G401 (cell line): ENCODE results near the gene PYDC1. TPM values are rescaled to one million over a fixed set of nuclear protein-coding genes. Genes with fewer than 3 reads are reported as not detected.
A peak's percentile ranks its signal among the peaks of the same experiment; 100 is the strongest.
"Not testable (repeated sequence)": the region's sequence is repeated elsewhere in the genome, so short reads cannot be mapped to it uniquely, and the experiment has no call there.

Source experiments
- DNase-seq: peaks from one replicate; pipeline ENCODE4 v3.0.0-alpha.2; 2015; ENCODE audit warnings: low spot score
- in situ Hi-C: cut with HindIII; loops from 2 replicates; pipeline ENCODE4 v1.10.0; 2016; ENCODE audit warnings: low sequenced_read_pairs, mixed read lengths
- total RNA-seq: library from RNA; depleted of rRNA; stranded (reverse); fragments of >200 nt; shearing (Covaris generic); gene quantifications from 2 replicates; pipeline ENCODE4 v1.2.3, GENCODE V29; 2014; rRNA removed

Gene PYDC1
- total RNA-seq, 1 experiment from 2014 or later, result not detected

DNA sequence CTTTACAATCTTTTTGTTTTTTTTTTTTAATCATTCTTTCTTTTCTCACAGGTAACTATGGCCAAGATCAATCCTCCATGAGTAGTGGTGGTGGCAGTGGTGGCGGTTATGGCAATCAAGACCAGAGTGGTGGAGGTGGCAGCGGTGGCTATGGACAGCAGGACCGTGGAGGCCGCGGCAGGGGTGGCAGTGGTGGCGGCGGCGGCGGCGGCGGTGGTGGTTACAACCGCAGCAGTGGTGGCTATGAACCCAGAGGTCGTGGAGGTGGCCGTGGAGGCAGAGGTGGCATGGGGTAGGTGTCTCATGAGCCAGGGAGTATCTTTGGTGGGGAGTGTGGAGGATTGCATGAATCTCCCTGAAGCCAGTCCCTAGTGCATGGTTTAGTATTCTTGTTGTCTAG lies 32.0 kb downstream of the PYDC1 start:
- in situ Hi-C loops, result no loop called here
- no peak for DNase-seq

DNA sequence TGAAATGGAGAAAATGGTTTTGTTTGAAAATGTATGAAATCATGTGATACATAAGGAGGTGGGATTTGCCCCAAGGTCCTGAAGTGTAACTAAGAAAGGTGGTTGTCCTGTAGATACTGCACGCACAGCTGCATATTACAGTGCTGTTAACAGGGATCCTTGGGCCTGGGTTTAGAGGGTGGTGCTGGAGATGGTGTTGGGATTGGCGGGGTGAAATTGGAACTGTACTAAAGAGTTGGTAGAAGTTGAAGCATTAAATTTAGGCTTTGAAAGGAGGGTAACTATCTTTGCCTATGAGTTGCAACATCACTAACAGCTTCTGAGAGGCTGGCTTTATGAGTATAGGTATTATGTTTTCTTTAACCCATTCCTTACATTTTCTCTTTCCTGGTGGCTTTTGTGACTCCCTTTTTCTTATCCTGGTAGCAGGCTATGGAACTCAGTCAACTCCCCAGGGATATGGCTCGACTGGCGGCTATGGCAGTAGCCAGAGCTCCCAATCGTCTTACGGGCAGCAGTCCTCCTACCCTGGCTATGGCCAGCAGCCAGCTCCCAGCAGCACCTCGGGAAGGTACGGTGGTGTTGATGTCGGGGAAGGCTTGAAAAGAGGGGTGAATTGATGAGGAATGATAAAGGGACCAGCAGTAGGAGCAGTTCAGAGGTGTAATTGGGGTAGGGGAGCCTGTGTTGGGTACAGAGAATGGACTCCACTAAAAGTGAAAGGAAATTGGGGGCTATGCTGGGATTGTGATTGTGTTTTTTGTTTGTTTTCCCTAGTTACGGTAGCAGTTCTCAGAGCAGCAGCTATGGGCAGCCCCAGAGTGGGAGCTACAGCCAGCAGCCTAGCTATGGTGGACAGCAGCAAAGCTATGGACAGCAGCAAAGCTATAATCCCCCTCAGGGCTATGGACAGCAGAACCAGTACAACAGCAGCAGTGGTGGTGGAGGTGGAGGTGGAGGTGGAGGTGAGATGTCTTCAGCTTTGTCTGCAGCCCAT lies 33.2 kb downstream of the PYDC1 start:
- DNase-seq, result no peak
- in situ Hi-C loops, result no loop called here

DNA sequence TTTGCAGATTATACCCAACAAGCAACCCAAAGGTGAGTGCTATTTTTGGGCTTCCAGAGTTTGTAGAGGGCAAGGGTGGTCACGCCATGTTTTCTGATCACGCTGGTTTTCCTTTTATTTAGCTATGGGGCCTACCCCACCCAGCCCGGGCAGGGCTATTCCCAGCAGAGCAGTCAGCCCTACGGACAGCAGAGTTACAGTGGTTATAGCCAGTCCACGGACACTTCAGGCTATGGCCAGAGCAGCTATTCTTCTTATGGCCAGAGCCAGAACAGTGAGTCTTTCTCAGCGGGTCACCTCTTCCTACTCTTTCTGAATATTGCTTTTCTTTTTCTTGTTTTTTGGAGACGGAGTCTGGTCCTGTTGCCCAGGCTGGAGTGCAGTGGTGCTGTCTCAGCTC lies 34.5 kb downstream of the PYDC1 start:
- no peak for DNase-seq
- in situ Hi-C loops, result no loop called here

DNA sequence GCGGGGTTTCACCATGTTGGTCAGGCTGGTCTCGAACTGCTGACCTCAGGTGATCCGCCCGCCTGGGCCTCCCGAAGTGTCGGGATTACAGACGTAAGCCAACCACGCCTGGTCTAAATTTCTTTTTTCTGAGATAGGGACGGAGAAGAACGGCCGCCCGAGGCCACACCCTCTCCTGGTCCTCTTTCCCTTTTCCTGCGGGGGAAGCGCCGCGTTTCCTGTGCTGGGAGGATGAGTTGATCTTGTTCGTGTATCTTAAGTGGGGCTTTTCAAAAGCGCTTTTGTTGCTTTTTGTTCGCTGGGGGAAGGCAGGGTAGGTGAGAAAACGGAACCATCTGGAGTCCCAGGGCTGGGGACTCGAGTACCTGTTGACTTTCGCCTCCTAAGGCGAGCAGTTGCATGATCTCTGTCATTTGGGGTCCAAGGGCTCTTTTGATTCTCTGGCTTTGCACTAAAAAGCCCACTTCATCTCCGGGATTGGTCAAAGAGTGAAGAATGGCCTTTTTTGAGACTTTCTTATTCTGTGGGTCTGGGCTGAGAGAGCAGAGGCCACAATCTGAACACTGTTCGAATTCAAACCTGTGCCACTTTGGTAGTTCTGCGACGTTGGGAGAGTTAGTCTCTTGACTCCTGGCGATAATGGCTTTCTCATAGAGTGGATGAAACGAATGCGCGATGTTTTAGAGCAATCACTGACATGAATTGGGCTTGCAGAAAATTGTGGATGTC lies 35.7 kb downstream of the PYDC1 start:
- no peak for DNase-seq
- in situ Hi-C loops, result no loop called here

DNA sequence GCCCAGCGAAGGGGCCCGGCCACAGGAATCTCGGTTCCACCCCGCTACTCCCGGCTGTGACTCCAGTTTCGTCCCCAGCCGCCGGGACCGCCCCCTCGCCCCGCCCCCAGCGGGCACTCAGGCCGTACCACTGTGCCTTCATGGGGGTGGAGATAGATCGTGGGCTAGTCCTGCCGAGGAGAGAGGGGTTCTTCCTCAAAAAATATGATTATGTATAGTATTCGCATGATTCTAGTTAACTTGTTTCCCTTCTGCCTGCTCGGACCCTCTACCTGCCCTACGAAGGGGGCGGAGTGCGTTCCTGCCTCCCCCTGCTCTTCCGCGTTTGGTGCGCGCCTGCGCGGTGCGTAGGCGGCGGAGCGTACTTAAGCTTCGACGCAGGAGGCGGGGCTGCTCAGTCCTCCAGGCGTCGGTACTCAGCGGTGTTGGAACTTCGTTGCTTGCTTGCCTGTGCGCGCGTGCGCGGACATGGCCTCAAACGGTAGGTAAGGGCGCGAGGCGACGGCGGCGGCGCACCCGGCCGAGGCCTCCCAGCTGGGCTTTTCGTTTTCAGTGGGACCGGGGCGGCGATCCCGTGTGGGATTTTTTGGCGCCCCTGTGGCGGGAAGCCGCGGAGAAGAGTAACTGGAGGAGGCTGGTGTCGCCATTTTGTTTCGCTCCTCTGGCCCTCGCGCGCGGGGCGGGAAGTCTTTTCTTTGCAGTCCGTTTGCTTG lies 37.0 kb downstream of the PYDC1 start, which contains the start of gene FUS:
Gene FUS, plus strand, starts transcription at position 393 of the 713 bp plus-strand sequence. Its CDS starts 76 bp downstream, at position 469.
- in situ Hi-C loops, result no loop called here

DNA sequence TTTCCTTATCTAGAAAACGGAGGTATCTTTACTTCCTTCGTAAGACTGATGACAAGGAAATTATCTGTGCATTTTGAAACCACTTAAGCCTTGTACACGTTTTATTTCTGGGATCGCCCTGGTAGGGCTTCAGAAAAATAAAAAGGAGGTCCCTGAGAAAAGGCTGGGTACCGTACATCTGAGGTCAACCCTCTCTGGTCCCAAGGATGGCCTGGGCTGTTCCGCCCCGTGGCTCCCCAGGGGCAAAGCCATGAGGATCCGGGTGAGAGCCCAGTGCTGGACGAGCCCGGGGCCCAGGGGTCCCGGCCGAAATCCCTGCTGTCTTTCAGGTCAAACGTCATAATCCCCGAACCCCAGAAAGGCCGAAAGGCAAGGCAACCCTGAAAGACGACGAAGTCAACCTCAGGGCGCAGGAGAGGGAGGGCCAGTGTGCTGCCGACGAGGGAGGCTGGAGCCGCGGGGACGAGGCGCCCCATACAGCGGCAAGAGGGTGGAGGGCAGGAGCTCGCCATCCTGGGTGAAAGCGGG lies 37.7 kb downstream of the PYDC1 start:
- no peak for DNase-seq
- in situ Hi-C loops, result no loop called here

More for the DNA sequence above, 37.0 kb downstream of the PYDC1 start, which contains the start of gene FUS:
- DNase-seq, result peak; percentile 94

DNA sequence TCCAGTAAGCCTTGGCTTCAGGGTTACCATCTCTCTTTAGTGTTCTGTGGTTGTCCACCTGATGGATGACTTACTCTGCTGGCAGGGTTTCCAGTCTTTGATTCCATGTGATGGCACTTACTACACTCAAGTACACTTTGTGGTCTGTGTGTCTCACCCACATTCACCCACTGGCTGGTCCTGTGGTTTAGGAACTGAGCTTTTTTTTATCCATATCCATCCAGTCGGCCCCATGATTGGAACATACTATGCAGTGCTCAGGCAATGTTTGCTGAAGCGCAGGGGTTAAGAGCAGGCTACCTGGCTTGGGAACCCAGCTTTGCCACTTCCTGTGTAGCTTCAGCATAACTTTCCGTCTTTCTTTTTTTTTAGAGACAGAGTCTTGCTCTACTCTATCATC lies 39.8 kb downstream of the PYDC1 start:
- no peak for DNase-seq
- in situ Hi-C loops, result no loop called here

DNA sequence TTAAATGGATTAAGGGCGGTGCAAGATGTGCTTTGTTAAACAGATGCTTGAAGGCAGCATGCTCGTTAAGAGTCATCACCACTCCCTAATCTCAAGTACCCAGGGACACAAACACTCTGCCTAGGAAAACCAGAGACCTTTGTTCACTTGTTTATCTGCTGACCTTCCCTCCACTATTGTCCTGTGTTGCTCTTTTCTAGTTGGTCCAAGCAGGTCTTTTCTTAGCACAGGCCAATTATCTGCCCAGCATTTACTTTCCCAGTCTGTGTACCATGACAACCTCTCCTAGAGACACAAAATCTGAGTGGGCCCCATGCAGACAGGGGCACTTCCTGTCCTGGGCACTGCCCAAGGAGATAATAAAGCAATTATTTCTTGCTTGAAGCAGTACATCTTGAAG lies 46.9 kb downstream of the PYDC1 start:
- in situ Hi-C loops, result not testable (repeated sequence)

DNA sequence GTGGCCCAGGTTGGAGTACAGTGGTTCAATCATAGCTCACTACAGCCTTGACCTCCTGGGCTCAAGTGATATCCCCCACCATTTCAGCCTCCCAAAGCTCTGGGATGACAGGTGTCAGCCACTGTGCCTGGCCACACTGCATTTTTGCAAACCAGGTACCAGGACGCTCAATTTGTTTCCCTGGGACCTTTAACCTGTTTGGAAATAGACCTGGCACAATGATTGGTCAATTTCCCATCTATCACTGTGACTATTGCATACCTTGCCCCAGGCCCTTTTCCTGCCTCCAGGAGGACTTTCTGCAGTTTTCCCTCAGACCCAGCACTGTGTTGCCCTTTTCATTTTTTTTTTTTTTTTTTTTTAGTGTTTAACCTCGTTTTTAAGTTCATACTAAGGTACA lies 48.1 kb downstream of the PYDC1 start:
- in situ Hi-C loops, result no loop called here

More for the DNA sequence above, 46.9 kb downstream of the PYDC1 start:
- not testable (repeated sequence) for DNase-seq

DNA sequence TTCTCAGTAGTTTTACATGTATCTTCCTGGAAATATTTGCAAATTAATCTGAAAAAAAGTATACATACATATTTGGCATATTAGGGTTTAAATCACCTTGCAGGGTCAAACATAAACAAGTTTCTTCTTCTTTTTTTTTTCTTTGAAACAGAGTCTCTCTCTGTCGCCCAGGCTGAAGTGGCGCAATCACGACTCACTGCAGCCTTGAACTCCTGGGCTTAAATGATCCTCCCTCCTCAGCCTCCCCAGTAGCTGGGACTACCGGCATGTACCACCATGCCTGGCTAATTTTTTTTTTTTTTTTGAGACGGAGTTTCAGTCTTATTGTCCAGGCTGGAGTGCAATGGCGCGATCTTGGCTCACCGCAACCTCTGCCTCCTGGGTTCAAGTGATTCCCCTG lies 49.6 kb downstream of the PYDC1 start:
- in situ Hi-C loops, result no loop called here

More for the DNA sequence above, 48.1 kb downstream of the PYDC1 start:
- DNase-seq, result no peak

More for the DNA sequence above, 49.6 kb downstream of the PYDC1 start:
- no peak for DNase-seq

Other genes with a start within 250 kb of the PYDC1 start
- 21.7 and 23.6 TPM in 2 replicates for gene HSD3B7, start 231.9 kb downstream of the PYDC1 start, total RNA-seq
- gene STX1B, start 206.5 kb downstream of the PYDC1 start, total RNA-seq, result 0.37 and 5.4 TPM in 2 replicates
- gene STX4, start 183.6 kb downstream of the PYDC1 start, total RNA-seq, result 54.0 and 54.8 TPM in 2 replicates
- 27.9 and 52.0 TPM in 2 replicates for gene ZNF668, start 142.9 kb downstream of the PYDC1 start, total RNA-seq
- 12.0 and 21.2 TPM in 2 replicates for gene ZNF646, start 142.7 kb downstream of the PYDC1 start, total RNA-seq
- gene PRSS53, start 128.2 kb downstream of the PYDC1 start, total RNA-seq, result 0.44 and 2.8 TPM in 2 replicates
- gene VKORC1, start 122.3 kb downstream of the PYDC1 start, total RNA-seq, result 121 and 129 TPM in 2 replicates
- gene BCKDK, start 108.7 kb downstream of the PYDC1 start, total RNA-seq, result 52.5 and 55.3 TPM in 2 replicates
- gene KAT8, start 99.5 kb downstream of the PYDC1 start, total RNA-seq, result 86.9 and 88.7 TPM in 2 replicates
- gene PRSS8, start 81.4 kb downstream of the PYDC1 start, total RNA-seq, result 4.6 TPM in 1 of 2 replicates, not detected in the other
- gene PRSS36, start 67.1 kb downstream of the PYDC1 start, total RNA-seq, result 0.06 TPM in 1 of 2 replicates, not detected in the other
- gene FUS, start 37.0 kb downstream of the PYDC1 start, total RNA-seq, result 40.7 and 70.0 TPM in 2 replicates
- 17.2 and 27.2 TPM in 2 replicates for gene PYCARD, start 14.4 kb downstream of the PYDC1 start, total RNA-seq
- gene TRIM72, start 3.0 kb downstream of the PYDC1 start, total RNA-seq, result not detected in 2 replicates
- 0.27 and 3.1 TPM in 2 replicates for gene ITGAM, start 42.8 kb upstream of the PYDC1 start, total RNA-seq
- 0.03 TPM in 1 of 2 replicates, not detected in the other for gene ITGAX, start 138.0 kb upstream of the PYDC1 start, total RNA-seq
- gene ITGAD, start 176.2 kb upstream of the PYDC1 start, total RNA-seq, result not detected in 2 replicates
- gene COX6A2, start 211.2 kb upstream of the PYDC1 start, total RNA-seq, result not detected in 2 replicates
- 0.03 and 0.55 TPM in 2 replicates for gene ZNF843, start 225.7 kb upstream of the PYDC1 start, total RNA-seq
- 7.6 and 12.2 TPM in 2 replicates for gene ARMC5, start 242.4 kb upstream of the PYDC1 start, total RNA-seq